ENCODE measurements around the gene RFX5.
A peak's percentile ranks its signal among the peaks of the same experiment; 100 is the strongest.

The RFX5 gene

DNA sequence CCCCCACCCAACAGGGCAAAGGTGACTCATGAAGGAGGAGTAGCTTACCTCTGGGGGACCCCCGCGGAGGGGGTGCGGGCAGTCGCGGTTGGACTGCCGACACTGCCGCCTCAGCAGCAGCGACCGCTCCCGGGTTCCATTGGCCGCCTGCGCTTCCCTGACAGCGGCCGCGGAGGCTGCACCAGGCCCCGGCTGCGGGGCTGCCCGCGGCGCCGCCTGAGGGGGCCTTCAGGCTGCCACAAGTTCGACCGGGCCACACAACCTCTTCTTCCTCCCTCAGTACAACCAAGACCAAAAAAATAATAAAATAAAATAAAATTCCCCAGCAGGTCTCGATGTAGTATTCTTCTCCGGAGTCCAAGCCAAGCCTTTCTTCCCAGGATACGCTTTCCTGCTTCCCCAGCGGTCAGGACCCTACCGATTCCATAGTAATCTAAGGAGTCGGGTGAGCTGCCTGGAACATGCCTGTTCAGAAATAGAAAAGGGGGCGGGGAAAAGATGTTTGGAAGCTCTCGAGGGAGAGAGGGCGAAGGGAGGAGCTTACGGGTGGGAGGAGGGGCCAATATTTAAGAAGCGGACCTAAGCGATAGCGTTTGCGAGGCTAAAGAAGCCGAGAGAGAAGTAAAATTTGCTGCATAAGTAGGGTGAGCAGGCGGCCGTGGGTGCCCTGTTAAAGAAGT lies 19.7 kb downstream of the RFX5 start, which contains the start of gene PI4KB:
PI4KB (minus strand) TSS at position 194 of the 680 bp plus-strand sequence. CDS start 10,935 bp downstream, outside the sequence.
- peak within 1 kb of the TSS; percentile 91 for H3K27ac ChIP-seq
- TF ChIP-seq, protein P1, sequence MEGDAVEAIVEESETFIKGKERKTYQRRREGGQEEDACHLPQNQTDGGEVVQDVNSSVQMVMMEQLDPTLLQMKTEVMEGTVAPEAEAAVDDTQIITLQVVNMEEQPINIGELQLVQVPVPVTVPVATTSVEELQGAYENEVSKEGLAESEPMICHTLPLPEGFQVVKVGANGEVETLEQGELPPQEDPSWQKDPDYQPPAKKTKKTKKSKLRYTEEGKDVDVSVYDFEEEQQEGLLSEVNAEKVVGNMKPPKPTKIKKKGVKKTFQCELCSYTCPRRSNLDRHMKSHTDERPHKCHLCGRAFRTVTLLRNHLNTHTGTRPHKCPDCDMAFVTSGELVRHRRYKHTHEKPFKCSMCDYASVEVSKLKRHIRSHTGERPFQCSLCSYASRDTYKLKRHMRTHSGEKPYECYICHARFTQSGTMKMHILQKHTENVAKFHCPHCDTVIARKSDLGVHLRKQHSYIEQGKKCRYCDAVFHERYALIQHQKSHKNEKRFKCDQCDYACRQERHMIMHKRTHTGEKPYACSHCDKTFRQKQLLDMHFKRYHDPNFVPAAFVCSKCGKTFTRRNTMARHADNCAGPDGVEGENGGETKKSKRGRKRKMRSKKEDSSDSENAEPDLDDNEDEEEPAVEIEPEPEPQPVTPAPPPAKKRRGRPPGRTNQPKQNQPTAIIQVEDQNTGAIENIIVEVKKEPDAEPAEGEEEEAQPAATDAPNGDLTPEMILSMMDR (IDR thresholded peaks at IDR 0.05): no peak
- no peak for TF ChIP-seq ZFX (IDR thresholded peaks at IDR 0.05; ENCODE audit: borderline replicate concordance)

DNA sequence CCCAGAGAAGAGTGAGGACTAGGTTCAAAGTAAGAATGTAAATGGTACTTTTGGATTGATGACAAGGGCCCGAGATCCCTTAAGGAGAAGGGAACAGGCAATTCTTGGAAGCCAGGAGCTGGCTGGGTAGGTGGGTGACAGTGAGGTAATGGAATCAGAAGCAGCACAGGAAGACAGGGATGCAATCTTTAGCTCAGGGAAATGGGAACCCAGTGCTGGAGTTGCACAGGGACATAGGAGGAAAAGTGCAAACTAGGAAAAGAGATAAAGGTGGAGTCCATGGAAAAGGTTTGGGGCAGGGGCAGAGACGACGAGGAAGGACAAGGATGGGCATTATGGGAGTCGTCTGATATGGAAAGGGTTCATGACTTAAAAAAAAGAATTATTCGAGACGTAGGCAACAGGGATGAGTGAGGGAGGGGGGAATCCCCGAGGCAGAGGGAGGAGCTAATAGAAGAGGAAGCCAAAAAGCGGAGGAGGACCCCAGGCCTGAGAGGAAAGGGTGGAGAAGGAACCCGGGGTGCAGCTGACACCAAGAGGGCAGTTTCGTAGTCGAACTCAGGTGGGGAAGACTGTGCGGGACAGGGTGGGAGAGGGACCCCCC lies 20.3 kb downstream of the RFX5 start:
- H3K27ac ChIP-seq: peak overlapping the region; percentile 91
- no peak for TF ChIP-seq ZFX (IDR thresholded peaks at IDR 0.05; ENCODE audit: borderline replicate concordance)
- TF ChIP-seq, protein P1 (IDR thresholded peaks at IDR 0.05): no peak

GRCh38 chr1:151325646-151326429 lies 21.2 kb downstream of the RFX5 start:
- TF ChIP-seq ZFX (IDR thresholded peaks at IDR 0.05; ENCODE audit: borderline replicate concordance): no peak
- TF ChIP-seq, protein P1 (IDR thresholded peaks at IDR 0.05): no peak
- peak overlapping the region; percentile 91 for H3K27ac ChIP-seq

DNA sequence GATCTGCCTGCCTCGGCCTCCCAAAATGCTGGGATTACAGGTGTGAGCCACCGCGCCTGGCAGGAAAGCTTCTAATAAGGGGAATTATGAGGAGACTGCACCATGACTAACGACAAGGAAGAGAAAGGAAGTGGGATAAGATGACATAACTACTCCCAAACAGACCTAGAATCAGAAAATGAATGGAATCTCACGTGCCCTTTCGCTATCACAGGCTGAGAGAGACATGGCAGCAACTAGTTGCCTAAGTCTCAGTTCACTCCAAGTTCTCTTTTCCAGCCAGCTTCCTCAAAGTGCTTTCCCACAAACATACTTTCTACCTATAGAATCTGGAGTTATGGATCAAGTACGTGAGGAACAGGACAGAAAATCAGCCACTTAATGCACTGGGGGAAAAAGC lies 21.8 kb downstream of the RFX5 start:
- H3K27ac ChIP-seq: no peak overlapping the region
- TF ChIP-seq, protein P1 (IDR thresholded peaks at IDR 0.05): no peak
- no peak for TF ChIP-seq ZFX (IDR thresholded peaks at IDR 0.05; ENCODE audit: borderline replicate concordance)

DNA sequence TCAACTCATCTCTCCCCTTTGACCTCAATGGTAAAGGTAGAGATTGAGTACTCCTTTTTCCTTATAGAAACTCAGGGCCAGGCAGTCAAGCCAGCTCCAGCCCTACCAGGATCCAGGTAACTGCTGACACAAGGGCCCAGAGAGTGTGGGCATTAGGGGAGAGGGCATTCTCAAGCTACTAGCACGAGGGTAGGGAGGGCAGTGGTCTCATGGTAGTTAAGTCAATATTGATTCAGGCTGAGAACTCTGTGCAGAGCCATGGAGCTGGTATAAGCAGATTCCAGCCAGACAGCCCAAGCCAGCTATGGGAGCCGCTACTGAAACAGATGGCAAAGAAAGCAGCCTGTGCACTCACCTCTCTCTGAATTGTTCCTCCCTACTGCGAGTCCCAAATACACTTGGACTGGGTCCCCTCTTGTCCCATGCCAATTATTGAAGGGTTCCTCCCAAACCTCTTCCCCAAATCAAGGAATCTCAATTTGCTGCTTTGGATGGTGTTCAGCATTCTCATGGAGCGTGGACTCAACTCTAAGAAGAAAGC lies 22.6 kb downstream of the RFX5 start:
- no peak overlapping the region for H3K27ac ChIP-seq
- no peak for TF ChIP-seq ZFX (IDR thresholded peaks at IDR 0.05; ENCODE audit: borderline replicate concordance)
- TF ChIP-seq, protein P1 (IDR thresholded peaks at IDR 0.05): no peak

- TF ChIP-seq ZFX (IDR thresholded peaks at IDR 0.05; ENCODE audit: borderline replicate concordance): no peak
- TF ChIP-seq, protein P1 (IDR thresholded peaks at IDR 0.05): no peak
- no peak overlapping the region for H3K27ac ChIP-seq
Measured at GRCh38 chr1:151318975-151319374, 28.1 kb downstream of the RFX5 start.

Data from 22Rv1 (cell line).